NCI-H1694 (cell line): ENCODE data around the gene CCDC24.

Source experiments
- DNase-seq: peaks from one replicate; lab custom pipeline; 2025; lab: John Stamatoyannopoulos, UW

The CCDC24 gene

DNA sequence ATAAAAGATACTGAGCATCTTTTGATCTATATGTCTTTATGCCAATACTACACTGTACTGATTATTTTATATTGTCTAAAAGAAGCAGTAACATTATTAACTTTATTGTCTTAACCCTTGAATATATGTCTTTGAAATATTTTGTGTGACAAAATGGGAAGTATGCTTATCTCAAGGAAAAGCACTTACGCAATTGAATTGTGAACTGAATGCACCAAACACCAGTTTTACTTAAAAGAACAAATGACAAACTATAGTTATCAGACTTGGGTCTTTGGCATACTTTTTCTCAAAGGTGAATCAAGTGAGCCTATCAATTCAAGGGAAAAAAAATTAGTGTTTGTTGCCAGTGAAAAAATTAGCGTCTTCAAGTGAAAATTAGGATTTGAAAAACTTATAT, 49.0 kb downstream of the CCDC24 start:
- DNase-seq, result no peak

DNA sequence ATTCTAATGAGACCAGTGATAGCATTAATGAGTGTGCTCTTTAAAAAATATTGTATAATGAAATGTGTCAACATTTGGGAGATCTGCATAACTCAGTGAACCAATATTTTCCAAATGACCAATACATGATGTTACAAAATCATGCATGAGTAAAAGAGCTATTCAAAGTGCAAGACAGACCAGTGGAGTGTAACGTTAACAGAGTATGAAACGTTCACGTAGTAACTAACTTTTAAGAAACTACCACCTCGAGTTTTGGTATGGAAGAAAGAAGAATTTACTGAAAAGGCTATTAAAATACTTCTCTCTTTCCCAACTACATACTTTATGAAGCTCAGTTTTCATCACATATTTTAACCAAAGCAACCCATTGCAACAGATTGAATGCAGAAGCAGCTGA, 49.4 kb downstream of the CCDC24 start:
- DNase-seq, result no peak

DNA sequence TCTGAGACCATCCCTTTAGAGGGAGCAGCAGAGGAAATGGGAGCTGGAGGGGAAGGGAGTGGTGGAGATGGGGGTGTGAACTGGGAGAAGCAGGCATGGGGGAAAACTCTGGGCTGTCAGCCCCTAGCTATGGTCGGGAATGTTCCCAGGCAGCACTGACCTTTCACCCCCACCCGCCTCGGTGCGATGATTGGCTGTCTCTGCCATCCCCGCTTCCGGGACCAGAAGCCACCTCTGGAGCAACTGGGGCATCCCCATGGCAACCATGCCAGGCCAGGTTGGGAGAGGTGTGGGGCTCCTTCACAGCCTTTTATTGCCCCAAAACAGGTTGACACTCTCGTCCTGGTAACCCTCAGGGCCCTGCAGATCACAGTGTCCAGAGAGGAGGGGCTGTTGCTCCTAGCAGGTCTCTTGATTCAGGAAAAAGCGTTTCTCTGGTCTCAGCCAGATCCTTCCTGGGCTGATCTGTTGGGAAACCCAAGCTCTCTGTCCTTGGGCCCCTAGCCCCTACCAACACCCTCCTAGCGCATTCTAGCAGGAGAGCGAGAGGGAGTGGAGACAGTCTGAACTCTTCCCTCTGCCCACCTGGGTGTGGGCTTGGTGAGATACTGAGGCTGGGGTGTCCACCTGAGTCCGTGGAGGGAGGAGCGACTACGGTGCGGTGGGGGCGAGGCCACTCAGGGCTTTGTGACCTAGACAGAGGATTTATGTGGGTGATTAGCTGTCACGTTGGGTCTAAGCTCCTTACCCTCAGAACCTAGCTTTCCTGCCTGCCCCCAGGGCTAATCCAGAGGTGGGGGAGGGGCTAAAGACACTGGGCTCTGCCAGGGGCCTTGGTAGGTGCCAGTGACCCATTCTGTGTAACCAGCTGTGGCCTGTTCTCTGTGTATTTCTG, 52.0 kb downstream of the CCDC24 start:
- DNase-seq, result no peak

DNA sequence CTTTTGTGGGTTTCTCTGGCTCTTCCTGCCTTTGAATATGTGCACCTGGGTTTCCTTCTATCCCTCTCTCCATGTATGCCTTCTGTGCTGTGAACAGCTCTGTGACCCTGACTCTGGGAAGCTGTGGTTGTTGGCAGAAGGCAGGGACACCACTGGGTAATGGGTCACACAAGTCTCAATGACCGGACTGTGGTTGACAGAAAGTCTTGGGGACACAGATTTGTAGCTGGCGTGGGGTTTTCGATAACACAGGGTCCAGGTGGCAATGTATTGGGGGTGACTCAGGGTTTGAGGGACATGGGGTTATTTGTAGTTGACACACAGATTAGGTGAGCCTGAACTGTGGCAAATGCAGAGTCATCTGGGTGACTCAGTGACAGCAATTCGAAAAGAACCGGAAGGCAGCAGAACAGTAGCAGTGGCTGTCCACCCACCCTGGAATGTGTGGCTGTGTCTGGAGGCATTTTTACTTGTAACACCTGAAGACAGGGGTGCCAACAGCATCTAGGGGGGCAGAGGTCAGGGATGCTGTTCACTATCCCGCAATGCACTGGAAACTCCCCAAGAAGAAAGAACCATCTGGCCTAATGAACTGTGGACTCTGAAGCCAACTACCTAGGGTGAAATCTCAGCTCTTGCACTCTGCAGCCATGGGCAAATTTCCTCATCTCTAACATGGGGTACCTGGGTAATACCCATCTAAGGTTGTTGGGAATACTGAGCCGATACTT, 52.8 kb downstream of the CCDC24 start:
- no peak for DNase-seq

DNA sequence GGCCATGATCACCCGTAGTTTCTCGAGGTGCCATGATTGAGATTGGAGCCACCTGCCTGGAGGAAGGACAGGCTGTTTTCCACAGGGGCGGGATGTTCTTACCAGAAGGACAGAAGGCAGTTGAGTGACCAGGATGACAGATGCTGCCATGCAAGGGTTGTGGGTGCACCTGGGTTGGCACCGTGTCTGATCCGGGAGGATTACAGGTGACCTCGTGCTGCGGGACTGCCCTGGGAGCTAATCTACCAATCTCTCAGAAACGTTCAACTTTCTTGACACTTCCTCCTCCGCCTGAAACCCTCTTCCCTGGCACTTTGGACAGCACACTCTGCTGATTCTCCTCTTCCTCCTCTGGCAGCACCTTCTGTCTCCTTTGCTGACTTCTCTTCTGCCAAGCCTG, 53.7 kb downstream of the CCDC24 start:
- DNase-seq, result no peak
